ENCODE results near the gene GALNT18.
"Not testable (repeated sequence)": the region's sequence is repeated elsewhere in the genome, so short reads cannot be mapped to it uniquely, and the experiment has no call there.

Gene GALNT18

DNA sequence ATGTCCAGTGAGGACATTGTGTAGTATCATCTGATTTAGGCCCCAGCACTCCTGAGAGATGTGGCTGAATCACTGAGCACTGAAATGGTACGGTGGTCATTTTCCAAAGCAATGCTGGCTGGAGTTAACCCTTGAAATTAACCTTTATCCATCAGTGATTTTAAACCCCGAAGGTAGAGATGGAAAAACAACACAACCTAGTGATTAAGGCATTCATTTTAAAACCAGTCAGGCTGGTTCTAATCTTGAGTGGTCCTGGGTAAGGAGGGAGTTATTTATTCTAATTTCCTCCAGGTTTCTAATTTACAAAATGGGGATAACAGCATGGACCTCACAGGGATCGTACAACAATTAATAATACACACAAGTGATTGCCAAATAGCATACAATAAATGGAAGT is 262.2 kb downstream of the GALNT18 start:
- Mint-ChIP-seq H3K4me3 (no peak overlapping the region), H3K4me1 (ENCODE audit: low read depth) (no peaks in the 10 kb centered on the region), H3K9me3 (no peaks in the 10 kb centered on the region), H3K36me3 (ENCODE audit: low read depth) (no peaks in the 10 kb centered on the region), H3K27me3 (ENCODE audit: low read depth) (peaks cover 2% of the 10 kb centered on the region), H3K27ac (no peak overlapping the region)
- no peak for DNase-seq (ENCODE audit: low spot score)

DNA sequence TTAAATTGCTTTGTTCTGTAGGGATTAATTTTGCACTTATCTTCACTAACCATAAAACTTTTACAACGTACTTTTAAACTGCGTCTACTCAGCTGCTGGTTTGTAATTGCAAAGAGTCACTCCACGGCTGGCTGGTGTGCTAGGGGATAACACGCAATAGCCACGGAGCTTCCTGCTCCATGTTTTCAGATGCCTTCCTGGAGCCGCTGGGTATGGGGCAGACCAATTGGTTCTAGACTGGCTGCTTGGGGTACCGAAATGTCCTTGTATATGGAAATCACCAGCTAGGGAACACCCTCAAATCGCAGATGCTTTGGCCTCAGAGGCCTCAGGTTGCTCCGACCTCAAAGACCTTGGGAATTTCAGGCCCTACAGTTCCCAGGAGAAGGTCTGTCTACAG is 265.0 kb downstream of the GALNT18 start:
- H3K9me3 Mint-ChIP-seq = no peaks in the 10 kb centered on the region
- DNase-seq (ENCODE audit: low spot score) = no peak
- no peaks in the 10 kb centered on the region for H3K27me3 Mint-ChIP-seq (ENCODE audit: low read depth)
- H3K27ac Mint-ChIP-seq = no peak overlapping the region
- no peaks in the 10 kb centered on the region for H3K4me1 Mint-ChIP-seq (ENCODE audit: low read depth)
- no peaks in the 10 kb centered on the region for H3K36me3 Mint-ChIP-seq (ENCODE audit: low read depth)
- no peak overlapping the region for H3K4me3 Mint-ChIP-seq

DNA sequence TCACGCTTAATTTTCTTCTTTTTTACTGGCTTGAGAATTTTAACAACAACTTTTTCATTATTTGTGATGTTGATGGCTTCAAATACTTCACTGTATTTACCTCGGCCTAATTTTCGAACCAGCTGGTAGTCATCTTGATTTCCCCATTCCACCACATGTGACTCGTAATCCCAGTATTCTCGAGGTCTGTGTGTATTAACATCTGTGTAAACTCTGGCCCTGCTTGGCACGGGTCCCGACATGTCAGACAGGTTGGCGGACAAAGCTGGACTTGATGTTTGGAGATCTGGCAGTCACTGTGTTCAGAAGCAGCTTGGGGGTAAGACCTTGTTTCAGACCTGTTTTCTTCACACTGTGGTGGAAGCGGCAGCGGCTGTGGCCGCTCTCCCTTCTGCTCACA is 268.9 kb downstream of the GALNT18 start, which contains the start of gene CSNK2A3:
TSS of gene CSNK2A3 (minus strand) at position 373 of the 400 bp plus-strand sequence. CDS start at position 242, 131 bp downstream.
- H3K9me3 Mint-ChIP-seq; H3K36me3 Mint-ChIP-seq (ENCODE audit: low read depth); H3K27ac Mint-ChIP-seq; DNase-seq (ENCODE audit: low spot score); H3K27me3 Mint-ChIP-seq (ENCODE audit: low read depth); H3K4me3 Mint-ChIP-seq; H3K4me1 Mint-ChIP-seq (ENCODE audit: low read depth): not testable (repeated sequence)

- not testable (repeated sequence) for H3K4me1 Mint-ChIP-seq (ENCODE audit: low read depth); H3K27me3 Mint-ChIP-seq (ENCODE audit: low read depth); H3K4me3 Mint-ChIP-seq; H3K9me3 Mint-ChIP-seq; H3K27ac Mint-ChIP-seq; DNase-seq (ENCODE audit: low spot score); H3K36me3 Mint-ChIP-seq (ENCODE audit: low read depth)
Measured at GRCh38 chr11:11351851-11352250, 270.0 kb downstream of the GALNT18 start.

- no peaks in the 10 kb centered on the region for H3K9me3 Mint-ChIP-seq
- no peak overlapping the region for H3K27ac Mint-ChIP-seq
- no peak for DNase-seq (ENCODE audit: low spot score)
- H3K4me1 Mint-ChIP-seq (ENCODE audit: low read depth) = no peaks in the 10 kb centered on the region
- H3K36me3 Mint-ChIP-seq (ENCODE audit: low read depth) = no peaks in the 10 kb centered on the region
- H3K27me3 Mint-ChIP-seq (ENCODE audit: low read depth) = no peaks in the 10 kb centered on the region
- no peak overlapping the region for H3K4me3 Mint-ChIP-seq
Measured at GRCh38 chr11:11351042-11351586, 270.7 kb downstream of the GALNT18 start.

- no peaks in the 10 kb centered on the region for H3K9me3 Mint-ChIP-seq
- H3K36me3 Mint-ChIP-seq (ENCODE audit: low read depth) = no peaks in the 10 kb centered on the region
- DNase-seq (ENCODE audit: low spot score) = no peak
- H3K4me3 Mint-ChIP-seq = no peak overlapping the region
- H3K4me1 Mint-ChIP-seq (ENCODE audit: low read depth) = no peaks in the 10 kb centered on the region
- no peak overlapping the region for H3K27ac Mint-ChIP-seq
- H3K27me3 Mint-ChIP-seq (ENCODE audit: low read depth) = no peaks in the 10 kb centered on the region
Measured at GRCh38 chr11:11349870-11350337, 271.9 kb downstream of the GALNT18 start.

DNA sequence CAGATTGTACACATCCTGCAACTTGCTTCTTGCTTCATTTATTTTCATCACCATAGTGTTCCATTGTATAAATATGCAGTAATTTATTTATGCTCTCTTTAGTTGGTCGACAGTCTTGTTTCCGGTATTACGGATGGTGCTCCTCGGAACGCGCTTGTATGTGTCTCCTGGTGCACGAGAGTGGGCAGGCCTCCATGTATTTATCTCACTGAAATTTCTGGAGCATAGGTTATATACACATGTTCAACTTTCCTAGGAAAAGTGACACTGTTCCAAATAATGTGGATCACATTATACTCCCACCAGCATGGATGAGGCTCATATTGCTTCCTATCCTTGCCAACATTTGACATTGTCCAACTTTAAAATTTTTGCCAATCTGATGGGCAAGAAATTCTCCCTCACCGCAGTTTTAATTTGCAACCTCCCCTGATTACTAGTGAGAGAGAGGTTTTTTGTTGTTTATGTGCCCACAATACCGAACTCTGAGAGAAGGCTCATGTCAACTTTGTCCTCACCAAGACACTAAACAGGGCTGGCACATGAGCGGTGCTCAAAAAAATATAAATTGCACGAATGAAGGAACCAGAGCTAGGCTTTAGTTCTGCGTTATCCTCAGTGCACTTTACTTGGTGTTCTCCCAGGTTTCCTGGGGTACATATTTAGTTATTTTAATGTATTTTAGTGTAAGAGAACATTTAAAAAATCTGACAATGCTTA is 272.5 kb downstream of the GALNT18 start:
- Mint-ChIP-seq H3K27ac (no peak overlapping the region), H3K4me1 (ENCODE audit: low read depth) (peaks cover under 1% of the 10 kb centered on the region), H3K4me3 (no peak overlapping the region), H3K36me3 (ENCODE audit: low read depth) (no peaks in the 10 kb centered on the region), H3K9me3 (no peaks in the 10 kb centered on the region), H3K27me3 (ENCODE audit: low read depth) (no peaks in the 10 kb centered on the region)
- DNase-seq (ENCODE audit: low spot score) = no peak

DNA sequence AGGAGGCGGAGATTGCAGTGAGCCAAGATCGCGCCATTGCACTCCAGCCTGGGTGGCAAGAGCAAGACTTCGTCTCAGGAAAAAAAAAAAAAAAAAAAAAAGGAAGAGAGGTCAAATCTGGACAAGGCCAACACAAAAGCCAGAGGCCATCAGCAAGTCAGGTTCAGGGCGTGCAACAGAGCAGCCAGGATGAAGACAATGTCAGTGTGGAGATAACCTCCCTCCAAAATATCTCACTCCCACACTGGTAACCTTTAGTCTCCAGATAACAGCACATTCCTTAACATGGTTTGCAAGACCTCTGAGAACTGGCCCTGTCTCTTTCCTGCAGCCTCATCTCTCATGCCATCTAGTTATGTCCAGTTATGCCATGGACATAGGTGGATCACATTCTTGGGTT is 273.5 kb downstream of the GALNT18 start:
- Mint-ChIP-seq H3K27ac (no peak overlapping the region), H3K36me3 (ENCODE audit: low read depth) (no peaks in the 10 kb centered on the region), H3K4me3 (no peak overlapping the region), H3K27me3 (ENCODE audit: low read depth) (no peaks in the 10 kb centered on the region), H3K4me1 (ENCODE audit: low read depth) (peaks cover 3% of the 10 kb centered on the region), H3K9me3 (no peaks in the 10 kb centered on the region)
- DNase-seq (ENCODE audit: low spot score) = no peak

DNA sequence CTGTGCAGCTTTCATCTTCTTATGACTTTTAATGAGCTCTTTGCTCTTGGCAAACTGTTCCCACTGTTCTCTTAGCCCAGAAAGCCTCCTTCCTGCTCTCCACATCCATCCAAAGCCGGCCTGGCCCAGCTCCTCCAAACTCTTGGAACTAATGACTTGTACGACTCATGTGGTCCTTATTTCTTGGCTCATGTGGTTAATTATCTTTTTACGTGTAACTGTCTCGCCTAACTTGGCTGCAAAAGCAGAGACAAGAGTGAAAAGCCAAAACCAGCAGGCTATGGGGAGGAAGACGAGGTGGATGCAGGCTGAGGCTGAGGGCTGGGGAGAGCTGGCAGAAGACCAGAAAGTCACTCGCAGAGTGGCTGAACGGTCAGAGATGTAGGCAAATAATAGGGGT is 274.2 kb downstream of the GALNT18 start:
- DNase-seq (ENCODE audit: low spot score) = no peak
- Mint-ChIP-seq H3K27ac (no peak overlapping the region), H3K4me3 (no peak overlapping the region), H3K27me3 (ENCODE audit: low read depth) (no peaks in the 10 kb centered on the region), H3K4me1 (ENCODE audit: low read depth) (peaks cover 3% of the 10 kb centered on the region), H3K9me3 (no peaks in the 10 kb centered on the region), H3K36me3 (ENCODE audit: low read depth) (no peaks in the 10 kb centered on the region)

DNA sequence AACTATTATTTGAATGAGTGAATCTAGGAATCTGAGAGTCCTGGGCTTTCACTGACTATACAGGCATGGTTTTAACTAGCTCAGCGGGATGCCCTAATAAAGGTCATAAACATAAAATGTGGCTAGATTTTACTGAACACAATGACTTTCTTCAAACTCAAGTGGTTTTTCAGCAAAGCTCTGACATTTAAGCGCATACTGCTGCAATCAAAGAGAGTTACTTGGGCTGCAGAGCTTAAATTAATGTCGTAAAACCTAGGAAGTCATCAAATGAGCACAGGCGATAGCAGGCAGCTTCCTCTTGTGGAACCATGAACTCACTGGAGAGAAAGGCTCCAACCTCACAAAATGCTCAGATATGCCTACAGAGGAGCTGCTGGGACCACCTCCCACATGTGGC is 275.5 kb downstream of the GALNT18 start:
- Mint-ChIP-seq H3K9me3 (no peaks in the 10 kb centered on the region), H3K4me3 (no peak overlapping the region), H3K36me3 (ENCODE audit: low read depth) (no peaks in the 10 kb centered on the region), H3K27me3 (ENCODE audit: low read depth) (no peaks in the 10 kb centered on the region), H3K27ac (no peak overlapping the region), H3K4me1 (ENCODE audit: low read depth) (peaks cover 3% of the 10 kb centered on the region)
- no peak for DNase-seq (ENCODE audit: low spot score)

DNA sequence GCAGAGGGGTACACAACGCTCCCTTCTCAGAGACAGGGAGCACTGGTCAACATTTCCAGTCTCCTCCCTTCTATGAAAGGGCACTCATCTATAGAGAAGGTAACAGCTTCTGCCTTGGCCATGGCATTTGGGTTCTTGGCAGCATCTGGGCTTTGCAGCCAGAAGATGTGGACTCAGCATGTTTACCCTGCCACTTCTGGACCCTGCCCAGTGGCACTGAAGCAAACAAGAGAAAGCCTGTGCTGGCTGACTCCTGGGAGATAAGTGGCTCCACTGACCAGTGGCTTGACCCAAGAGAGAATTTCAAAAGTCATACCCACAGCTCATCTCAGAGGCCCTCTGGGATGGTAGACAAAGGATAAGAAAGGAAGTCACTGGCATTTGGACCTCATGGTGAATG is 276.7 kb downstream of the GALNT18 start:
- H3K27me3 Mint-ChIP-seq (ENCODE audit: low read depth) = no peaks in the 10 kb centered on the region
- no peak for DNase-seq (ENCODE audit: low spot score)
- peaks cover 3% of the 10 kb centered on the region for H3K4me1 Mint-ChIP-seq (ENCODE audit: low read depth)
- H3K4me3 Mint-ChIP-seq = no peak overlapping the region
- H3K27ac Mint-ChIP-seq = no peak overlapping the region
- no peaks in the 10 kb centered on the region for H3K9me3 Mint-ChIP-seq
- H3K36me3 Mint-ChIP-seq (ENCODE audit: low read depth) = no peaks in the 10 kb centered on the region

DNA sequence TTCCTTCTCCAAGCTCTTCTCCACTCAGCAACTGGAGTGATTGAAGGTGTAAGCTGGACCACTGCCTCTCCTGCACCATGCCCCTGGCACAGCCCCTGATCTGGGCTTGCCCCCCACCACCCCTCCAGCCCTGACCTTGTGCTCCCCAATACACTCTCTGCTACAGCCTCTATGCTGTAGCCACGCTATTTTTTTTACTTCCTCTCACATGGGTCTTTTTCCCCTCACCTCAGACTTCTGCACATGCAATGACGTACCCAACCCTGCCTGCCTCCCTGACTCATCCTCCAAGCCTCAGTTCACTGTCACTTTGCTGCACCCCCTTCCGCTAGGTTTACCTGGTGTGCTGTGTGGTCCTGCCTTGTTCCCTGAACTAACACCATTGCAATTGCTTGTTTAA is 277.8 kb downstream of the GALNT18 start:
- DNase-seq (ENCODE audit: low spot score) = no peak
- H3K4me3 Mint-ChIP-seq = no peak overlapping the region
- no peaks in the 10 kb centered on the region for H3K36me3 Mint-ChIP-seq (ENCODE audit: low read depth)
- H3K4me1 Mint-ChIP-seq (ENCODE audit: low read depth) = peaks cover 3% of the 10 kb centered on the region
- no peaks in the 10 kb centered on the region for H3K9me3 Mint-ChIP-seq
- no peak overlapping the region for H3K27ac Mint-ChIP-seq
- no peaks in the 10 kb centered on the region for H3K27me3 Mint-ChIP-seq (ENCODE audit: low read depth)

- Mint-ChIP-seq H3K27ac (no peak overlapping the region), H3K27me3 (ENCODE audit: low read depth) (no peaks in the 10 kb centered on the region), H3K9me3 (no peaks in the 10 kb centered on the region), H3K36me3 (ENCODE audit: low read depth) (no peaks in the 10 kb centered on the region), H3K4me3 (no peak overlapping the region), H3K4me1 (ENCODE audit: low read depth) (peaks cover 2% of the 10 kb centered on the region)
- DNase-seq (ENCODE audit: low spot score) = no peak
Measured at GRCh38 chr11:11338304-11338703, 283.5 kb downstream of the GALNT18 start.

GRCh38 chr11:11336664-11337063 is 285.1 kb downstream of the GALNT18 start:
- no peaks in the 10 kb centered on the region for H3K36me3 Mint-ChIP-seq (ENCODE audit: low read depth)
- no peak overlapping the region for H3K4me3 Mint-ChIP-seq
- no peak overlapping the region for H3K27ac Mint-ChIP-seq
- no peak for DNase-seq (ENCODE audit: low spot score)
- no peaks in the 10 kb centered on the region for H3K27me3 Mint-ChIP-seq (ENCODE audit: low read depth)
- H3K4me1 Mint-ChIP-seq (ENCODE audit: low read depth) = peaks cover 2% of the 10 kb centered on the region
- H3K9me3 Mint-ChIP-seq = no peaks in the 10 kb centered on the region

GRCh38 chr11:11335043-11335442 is 286.8 kb downstream of the GALNT18 start:
- no peak for DNase-seq (ENCODE audit: low spot score)
- Mint-ChIP-seq H3K4me1 (ENCODE audit: low read depth) (peaks cover 2% of the 10 kb centered on the region), H3K27ac (no peak overlapping the region), H3K27me3 (ENCODE audit: low read depth) (no peaks in the 10 kb centered on the region), H3K4me3 (no peak overlapping the region), H3K9me3 (no peaks in the 10 kb centered on the region), H3K36me3 (ENCODE audit: low read depth) (no peaks in the 10 kb centered on the region)
